ENCODE measurements around the gene AFAP1L2. TPM values are rescaled to one million over a fixed set of nuclear protein-coding genes. Genes with fewer than 3 reads are reported as not detected.

AFAP1L2 gene
- total RNA-seq, 6 experiments from 2014 or later: 0.50 to 2.2 (median 1.1) TPM

DNA sequence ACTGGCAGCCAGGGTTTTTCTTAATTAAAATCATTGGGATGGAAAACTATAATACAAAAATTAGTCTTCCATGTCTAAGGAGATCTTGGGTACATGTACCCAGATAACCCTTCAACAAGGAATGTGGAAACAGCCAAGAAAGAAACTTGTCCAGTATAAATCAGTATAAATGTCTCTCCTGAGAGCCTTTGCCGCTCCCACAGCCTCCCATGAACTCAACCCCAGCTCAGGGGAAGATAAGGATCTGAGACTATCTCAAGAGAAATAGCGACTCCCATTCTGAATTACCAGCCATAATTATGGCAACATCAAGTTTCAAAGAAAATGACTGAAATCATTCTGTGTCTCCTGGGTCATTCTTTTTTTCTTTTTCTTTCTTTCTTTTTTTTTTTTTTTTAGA lies 32.6 kb upstream of the AFAP1L2 start:
- no peak for DNase-seq
- 90% methylated on average over 1 of the region's 2 CpGs for WGBS (ENCODE audit: insufficient coverage, low coverage, low lambda C conversion rate, missing lambda C conversion rate)
- intact Hi-C loops (cut with DNase I): no loop called here
- H3K27me3 ChIP-seq: no peaks in the 10 kb centered on the region
- H3K4me1 ChIP-seq: no peaks in the 10 kb centered on the region
- peaks cover 4 to 72% (median 37%) of the 10 kb centered on the region in 4 donors for H3K36me3 ChIP-seq
- H3K27ac ChIP-seq: no peak overlapping the region
- TF ChIP-seq, protein P1, sequence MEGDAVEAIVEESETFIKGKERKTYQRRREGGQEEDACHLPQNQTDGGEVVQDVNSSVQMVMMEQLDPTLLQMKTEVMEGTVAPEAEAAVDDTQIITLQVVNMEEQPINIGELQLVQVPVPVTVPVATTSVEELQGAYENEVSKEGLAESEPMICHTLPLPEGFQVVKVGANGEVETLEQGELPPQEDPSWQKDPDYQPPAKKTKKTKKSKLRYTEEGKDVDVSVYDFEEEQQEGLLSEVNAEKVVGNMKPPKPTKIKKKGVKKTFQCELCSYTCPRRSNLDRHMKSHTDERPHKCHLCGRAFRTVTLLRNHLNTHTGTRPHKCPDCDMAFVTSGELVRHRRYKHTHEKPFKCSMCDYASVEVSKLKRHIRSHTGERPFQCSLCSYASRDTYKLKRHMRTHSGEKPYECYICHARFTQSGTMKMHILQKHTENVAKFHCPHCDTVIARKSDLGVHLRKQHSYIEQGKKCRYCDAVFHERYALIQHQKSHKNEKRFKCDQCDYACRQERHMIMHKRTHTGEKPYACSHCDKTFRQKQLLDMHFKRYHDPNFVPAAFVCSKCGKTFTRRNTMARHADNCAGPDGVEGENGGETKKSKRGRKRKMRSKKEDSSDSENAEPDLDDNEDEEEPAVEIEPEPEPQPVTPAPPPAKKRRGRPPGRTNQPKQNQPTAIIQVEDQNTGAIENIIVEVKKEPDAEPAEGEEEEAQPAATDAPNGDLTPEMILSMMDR (IDR thresholded peaks at IDR 0.05): no peak
- TF ChIP-seq POLR2A (IDR thresholded peaks at IDR 0.05): no peak
- H3K9me3 ChIP-seq: no peaks in the 10 kb centered on the region
- no peak for ATAC-seq
- no peak overlapping the region for H3K4me3 ChIP-seq

DNA sequence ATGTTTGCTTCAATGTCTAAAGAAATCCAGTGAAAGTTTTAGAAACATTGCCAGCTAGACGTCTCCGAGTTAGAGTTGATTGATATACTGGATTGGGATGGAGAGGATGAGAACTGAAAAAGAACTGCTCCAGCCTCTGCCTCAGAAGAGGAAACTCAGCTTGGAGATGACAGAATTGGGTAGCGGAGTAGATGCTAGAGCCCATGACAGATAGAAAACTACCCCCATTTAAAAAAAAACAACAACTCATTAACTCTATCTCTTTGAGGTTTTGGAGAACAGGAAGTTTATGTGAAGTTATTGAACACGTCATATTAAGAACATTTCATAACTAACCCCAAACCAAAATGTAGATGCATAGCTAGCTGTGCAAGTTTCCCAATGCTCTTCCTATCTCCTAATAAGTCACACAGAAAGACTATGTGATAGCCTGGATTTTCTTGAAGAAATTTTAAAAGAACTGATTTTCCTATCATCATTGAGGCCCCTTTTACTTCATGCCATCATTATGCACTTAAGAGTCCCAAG lies 28.3 kb upstream of the AFAP1L2 start:
- TF ChIP-seq POLR2A (IDR thresholded peaks at IDR 0.05): no peak
- TF ChIP-seq, protein P1 (IDR thresholded peaks at IDR 0.05): no peak

DNA sequence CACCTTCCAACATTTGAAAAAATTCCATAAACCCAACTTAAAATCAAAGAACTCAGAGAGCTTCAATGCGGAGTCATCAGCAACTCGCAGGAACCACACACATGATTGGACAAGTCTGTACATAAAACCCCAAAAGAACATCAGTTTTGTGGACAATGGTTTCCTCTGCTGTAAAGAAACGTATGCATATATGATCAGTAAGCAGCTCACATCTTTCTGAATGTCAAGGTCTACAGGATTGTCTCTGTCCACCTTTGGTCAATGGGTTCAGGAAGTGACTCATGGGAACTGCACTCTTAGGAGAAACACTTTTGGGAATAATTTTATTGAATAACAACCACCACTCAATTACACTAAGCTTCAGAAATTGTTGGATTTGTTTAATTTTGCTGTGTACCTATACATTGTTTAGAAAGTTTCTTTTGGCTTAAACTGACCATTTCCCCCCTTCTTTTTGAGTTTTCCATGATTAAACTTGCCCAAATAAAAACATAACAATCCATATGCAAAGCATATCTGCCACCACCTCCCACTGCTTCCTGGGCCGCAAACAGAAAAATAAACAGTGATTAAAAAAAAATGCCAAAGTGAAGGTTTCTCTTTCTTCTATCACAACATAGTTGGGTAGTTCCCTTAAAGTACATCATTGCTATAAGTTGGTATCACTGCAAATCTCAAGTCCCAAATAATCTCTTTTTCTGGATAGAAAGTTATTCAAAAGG lies 27.3 kb upstream of the AFAP1L2 start:
- Histone ChIP-seq H3K4me3 (no peak overlapping the region), H3K4me1 (no peaks in the 10 kb centered on the region), H3K27ac (no peak overlapping the region), H3K36me3 (peaks cover 0 to 20% (median 12%) of the 10 kb centered on the region in 4 donors), H3K27me3 (no peaks in the 10 kb centered on the region), H3K9me3 (no peaks in the 10 kb centered on the region)
- ATAC-seq (no peak), DNase-seq (no peak)
- TF ChIP-seq, protein P1 (IDR thresholded peaks at IDR 0.05): no peak
- no peak for TF ChIP-seq POLR2A (IDR thresholded peaks at IDR 0.05)
- intact Hi-C loops (cut with DNase I): no loop called here
- WGBS (ENCODE audit: insufficient coverage, low coverage, low lambda C conversion rate, missing lambda C conversion rate): 83% methylated on average over 4 of the region's 4 CpGs

More for the DNA sequence above, 28.3 kb upstream of the AFAP1L2 start:
- whole genome bisulfite sequencing (ENCODE audit: insufficient coverage, low coverage, low lambda C conversion rate, missing lambda C conversion rate): 86% methylated on average over 4 of the region's 4 CpGs
- H3K27me3 ChIP-seq: no peaks in the 10 kb centered on the region
- H3K4me3 ChIP-seq: no peak overlapping the region
- H3K4me1 ChIP-seq: no peaks in the 10 kb centered on the region
- H3K9me3 ChIP-seq: no peaks in the 10 kb centered on the region
- intact Hi-C loops (cut with DNase I): no loop called here
- H3K36me3 ChIP-seq: peaks cover 0 to 30% (median 15%) of the 10 kb centered on the region in 4 donors
- ATAC-seq (no peak), DNase-seq (no peak)
- no peak overlapping the region for H3K27ac ChIP-seq

DNA sequence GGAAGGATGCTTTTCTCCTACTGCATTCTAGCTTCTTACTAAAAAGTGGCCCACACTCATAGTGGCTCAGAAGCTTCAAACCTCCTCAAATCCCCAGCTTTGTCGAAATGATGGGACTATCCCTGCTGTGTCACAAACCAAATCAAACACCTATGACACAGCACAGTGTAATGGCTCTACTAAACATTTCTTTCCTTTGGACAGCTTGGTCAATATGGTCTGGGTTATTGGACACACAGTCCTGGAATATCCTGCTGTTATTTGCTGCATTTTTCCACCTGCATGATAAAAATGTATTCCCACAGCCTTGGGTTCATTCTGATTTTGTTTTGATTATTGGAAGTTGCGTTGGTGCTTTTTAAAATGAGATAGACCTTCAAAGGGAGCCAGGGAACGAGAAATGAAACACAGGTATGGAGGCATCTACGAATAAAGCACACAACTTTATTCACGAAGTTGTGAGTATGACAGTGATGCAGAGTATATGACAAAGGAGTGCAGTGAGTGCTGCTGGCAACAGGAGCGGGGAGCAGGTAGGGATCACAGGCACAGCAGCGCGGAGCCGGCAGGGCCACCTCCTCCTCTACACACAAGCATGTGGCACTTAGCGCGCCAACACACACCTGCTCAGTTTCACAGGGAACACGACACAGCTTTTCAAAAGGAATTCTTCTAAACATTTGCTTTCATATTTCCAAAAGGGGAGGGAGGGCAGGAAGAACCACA lies 26.5 kb upstream of the AFAP1L2 start:
- TF ChIP-seq POLR2A (IDR thresholded peaks at IDR 0.05): no peak
- TF ChIP-seq, protein P1 (IDR thresholded peaks at IDR 0.05): no peak
- intact Hi-C loops (cut with DNase I): no loop called here
- ATAC-seq (no peak), DNase-seq (no peak)
- Histone ChIP-seq H3K9me3 (no peaks in the 10 kb centered on the region), H3K36me3 (peaks cover 0 to 13% (median 8%) of the 10 kb centered on the region in 4 donors), H3K4me1 (no peaks in the 10 kb centered on the region), H3K27me3 (no peaks in the 10 kb centered on the region), H3K4me3 (no peak overlapping the region), H3K27ac (no peak overlapping the region)
- 94% methylated on average over 9 of the region's 12 CpGs for WGBS (ENCODE audit: insufficient coverage, low coverage, low lambda C conversion rate, missing lambda C conversion rate)

Data from right lobe of liver (tissue), 6 donors.